MM.1S (cell line): ENCODE measurements around the gene ATP1A4.
"Not testable (repeated sequence)": the region's sequence is repeated elsewhere in the genome, so short reads cannot be mapped to it uniquely, and the experiment has no call there.

ENCODE experiments used
- DNase-seq: peaks from one replicate; pipeline ENCODE4 v3.0.0-alpha.2; 2015
- H2AFZ ChIP-seq: fragments of 300-600 bp; sonication (generic); 2 replicates; pipeline ENCODE4 v1.6.0; 2016; ENCODE audit warnings: antibody characterized with exemption, low read length
- H3F3A ChIP-seq: fragments of 300-600 bp; sonication (generic); 2 replicates; pipeline ENCODE4 v1.6.1; 2016; ENCODE audit warnings: mild to moderate bottlenecking, antibody characterized with exemption, low read length, moderate library complexity, mixed read lengths; ENCODE audit not compliant: insufficient read depth
- H3K27ac ChIP-seq: fragments of 300-600 bp; sonication (generic); 2 replicates; pipeline ENCODE4 v1.5.1; 2016; ENCODE audit warnings: mild to moderate bottlenecking, low read length
- H3K27me3 ChIP-seq: fragments of 300-600 bp; sonication (generic); replicated peaks from 2 replicates; pipeline ENCODE4 v1.6.0; 2016; ENCODE audit warnings: low read length; ENCODE audit not compliant: insufficient read depth
- H3K36me3 ChIP-seq: fragments of 300-600 bp; sonication (generic); replicated peaks from 2 replicates; pipeline ENCODE4 v1.6.1; 2016; ENCODE audit warnings: mild to moderate bottlenecking, low read length, mixed read lengths; ENCODE audit not compliant: insufficient read depth
- H3K4me1 ChIP-seq: fragments of 300-600 bp; sonication (generic); 2 replicates; pipeline ENCODE4 v1.6.1; 2016; ENCODE audit warnings: low read length, mixed read lengths
- H3K4me2 ChIP-seq: fragments of 300-600 bp; sonication (generic); 2 replicates; pipeline ENCODE4 v1.6.0; 2016; ENCODE audit warnings: low read depth, low read length
- H3K4me3 ChIP-seq: fragments of 300-600 bp; sonication (generic); 2 replicates; pipeline ENCODE4 v1.5.1; 2016; ENCODE audit warnings: low read length, mixed read lengths
- H3K79me2 ChIP-seq: fragments of 300-600 bp; sonication (generic); 2 replicates; pipeline ENCODE4 v1.6.1; 2016; ENCODE audit warnings: mixed run types, low read length, mixed read lengths
- H3K9ac ChIP-seq: fragments of 300-600 bp; sonication (generic); 2 replicates; pipeline ENCODE4 v1.6.1; 2016; ENCODE audit warnings: low read length, mixed read lengths
- H3K9me2 ChIP-seq: fragments of 300-600 bp; sonication (generic); replicated peaks from 2 replicates; pipeline ENCODE4 v1.6.1; 2016; ENCODE audit warnings: mild to moderate bottlenecking, low read length, mixed read lengths; ENCODE audit not compliant: insufficient read depth
- H3K9me3 ChIP-seq: fragments of 300-600 bp; sonication (generic); replicated peaks from 2 replicates; pipeline ENCODE4 v1.6.1; 2016; ENCODE audit warnings: mild to moderate bottlenecking, low read length, mixed read lengths; ENCODE audit not compliant: insufficient read depth
- H4K20me1 ChIP-seq: fragments of 300-600 bp; sonication (generic); 2 replicates; pipeline ENCODE4 v1.6.1; 2016; ENCODE audit warnings: mild to moderate bottlenecking, low read length, moderate library complexity, mixed read lengths; ENCODE audit not compliant: insufficient read depth
- EZH2 ChIP-seq: fragments of 300-600 bp; sonication (generic); optimal IDR thresholded peaks from 2 replicates; pipeline ENCODE3; 2017; ENCODE audit warnings: low read depth, mild to moderate bottlenecking, antibody characterized with exemption, low read length, mixed read lengths
- EZH2phosphoT487 ChIP-seq: fragments of 300-600 bp; sonication (generic); IDR thresholded peaks from 2 replicates; pipeline ENCODE4 v1.6.1; 2018; ENCODE audit warnings: antibody characterized with exemption, low read length
- TF ChIP-seq, protein P1 (sequence below): fragments of 300-600 bp; sonication (generic); IDR thresholded peaks from 2 replicates; pipeline ENCODE4 v1.5.1; 2016; ENCODE audit warnings: antibody characterized with exemption, low read length, mixed read lengths

ATP1A4 gene

DNA sequence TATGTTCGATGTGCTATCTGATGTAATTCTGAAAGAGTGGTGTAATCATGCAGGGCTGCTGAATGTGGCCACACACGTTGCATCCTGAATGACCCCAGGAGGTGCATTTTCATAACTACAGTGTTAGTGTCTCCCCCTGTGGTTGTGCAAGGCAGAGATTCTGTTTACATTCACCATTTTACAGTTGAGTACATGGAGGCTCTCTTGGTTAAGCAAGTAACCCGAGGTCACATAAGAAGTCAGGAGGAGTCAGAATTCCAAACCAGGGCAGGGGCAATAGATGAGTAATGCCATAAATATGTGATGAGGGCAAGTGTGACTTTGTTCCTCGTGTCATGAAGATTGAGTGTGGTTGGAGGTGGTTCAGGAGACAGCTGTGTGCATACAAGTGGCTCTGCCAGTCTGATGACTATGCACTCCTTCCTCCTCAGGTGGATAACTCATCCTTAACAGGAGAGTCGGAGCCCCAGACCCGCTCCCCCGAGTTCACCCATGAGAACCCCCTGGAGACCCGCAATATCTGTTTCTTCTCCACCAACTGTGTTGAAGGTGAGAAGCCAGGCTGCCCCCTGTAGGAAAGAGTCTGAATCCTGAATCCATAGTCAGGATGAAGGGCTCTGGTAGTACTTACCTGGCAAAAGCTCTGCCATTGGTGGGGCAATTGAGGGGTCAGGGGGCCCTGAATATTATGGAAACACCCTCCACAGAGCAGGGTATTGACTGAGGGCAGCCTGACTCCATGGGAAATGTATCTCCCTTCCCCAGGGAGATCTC lies 26.5 kb upstream of the ATP1A4 start:
- Histone ChIP-seq H3F3A (no peaks in the 10 kb centered on the region), H3K79me2 (no peaks in the 10 kb centered on the region), H3K4me3 (no peak overlapping the region), H3K27ac (no peak overlapping the region), H2AFZ (no peak overlapping the region), H3K4me1 (no peaks in the 10 kb centered on the region), H3K9me3 (no peaks in the 10 kb centered on the region), H4K20me1 (no peaks in the 10 kb centered on the region), H3K4me2 (no peak overlapping the region), H3K9me2 (no peaks in the 10 kb centered on the region), H3K27me3 (no peaks in the 10 kb centered on the region), H3K9ac (no peak overlapping the region), H3K36me3 (no peaks in the 10 kb centered on the region)
- TF ChIP-seq, protein P1, sequence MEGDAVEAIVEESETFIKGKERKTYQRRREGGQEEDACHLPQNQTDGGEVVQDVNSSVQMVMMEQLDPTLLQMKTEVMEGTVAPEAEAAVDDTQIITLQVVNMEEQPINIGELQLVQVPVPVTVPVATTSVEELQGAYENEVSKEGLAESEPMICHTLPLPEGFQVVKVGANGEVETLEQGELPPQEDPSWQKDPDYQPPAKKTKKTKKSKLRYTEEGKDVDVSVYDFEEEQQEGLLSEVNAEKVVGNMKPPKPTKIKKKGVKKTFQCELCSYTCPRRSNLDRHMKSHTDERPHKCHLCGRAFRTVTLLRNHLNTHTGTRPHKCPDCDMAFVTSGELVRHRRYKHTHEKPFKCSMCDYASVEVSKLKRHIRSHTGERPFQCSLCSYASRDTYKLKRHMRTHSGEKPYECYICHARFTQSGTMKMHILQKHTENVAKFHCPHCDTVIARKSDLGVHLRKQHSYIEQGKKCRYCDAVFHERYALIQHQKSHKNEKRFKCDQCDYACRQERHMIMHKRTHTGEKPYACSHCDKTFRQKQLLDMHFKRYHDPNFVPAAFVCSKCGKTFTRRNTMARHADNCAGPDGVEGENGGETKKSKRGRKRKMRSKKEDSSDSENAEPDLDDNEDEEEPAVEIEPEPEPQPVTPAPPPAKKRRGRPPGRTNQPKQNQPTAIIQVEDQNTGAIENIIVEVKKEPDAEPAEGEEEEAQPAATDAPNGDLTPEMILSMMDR: 0 out of 2 replicates have a peak, but pooled peaks have one; percentile 2
- TF ChIP-seq EZH2: no peak
- no peak for DNase-seq

DNA sequence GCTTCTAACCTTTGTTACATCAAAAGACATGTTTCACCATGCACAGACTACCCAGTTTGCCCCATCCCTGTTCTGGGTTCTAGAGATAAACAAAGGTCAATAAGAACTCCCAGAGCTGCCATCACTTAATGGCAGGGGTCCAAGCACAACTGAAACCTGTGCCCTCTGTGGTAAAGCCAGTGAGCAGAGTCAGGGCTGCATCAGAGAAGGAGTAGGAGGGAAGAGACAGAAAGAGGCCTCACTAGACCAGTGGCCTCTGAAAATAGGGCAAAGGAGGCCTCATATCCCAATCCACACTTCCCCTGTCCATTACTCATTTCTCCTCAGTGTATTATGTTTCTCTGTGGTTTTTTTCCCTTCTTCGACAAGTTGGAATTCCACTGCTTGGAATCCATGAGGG lies 25.7 kb upstream of the ATP1A4 start:
- H3K9me3 ChIP-seq: no peaks in the 10 kb centered on the region
- H3K4me3 ChIP-seq: no peak overlapping the region
- no peak overlapping the region for H3K4me2 ChIP-seq
- H3F3A ChIP-seq: no peaks in the 10 kb centered on the region
- no peak overlapping the region for H3K9ac ChIP-seq
- TF ChIP-seq, protein P1: no peak
- no peak for TF ChIP-seq EZH2phosphoT487
- no peak for TF ChIP-seq EZH2
- no peaks in the 10 kb centered on the region for H3K9me2 ChIP-seq
- no peaks in the 10 kb centered on the region for H3K27me3 ChIP-seq
- no peak overlapping the region for H2AFZ ChIP-seq
- no peak for DNase-seq
- H3K36me3 ChIP-seq: no peaks in the 10 kb centered on the region
- H3K79me2 ChIP-seq: no peaks in the 10 kb centered on the region
- H3K4me1 ChIP-seq: no peaks in the 10 kb centered on the region
- H3K27ac ChIP-seq: no peak overlapping the region
- no peaks in the 10 kb centered on the region for H4K20me1 ChIP-seq

DNA sequence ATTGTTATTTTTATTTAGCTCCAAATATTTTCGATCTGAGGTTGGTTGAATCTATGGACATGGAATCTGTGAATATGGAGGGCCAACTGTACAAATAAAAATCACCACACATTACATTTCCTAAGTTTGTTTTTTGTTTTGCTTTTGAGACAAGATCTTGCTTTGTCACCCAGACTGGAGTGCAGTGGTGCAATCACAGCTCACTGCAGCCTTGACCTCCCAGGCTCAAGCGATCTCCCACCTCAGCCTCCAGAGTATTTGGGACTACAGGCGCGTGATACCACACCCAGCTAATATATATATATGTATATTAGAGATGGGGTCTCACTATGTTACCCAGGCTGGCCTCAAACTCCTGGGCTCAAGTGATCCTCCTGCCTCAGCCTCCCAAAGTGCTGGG lies 25.1 kb upstream of the ATP1A4 start:
- H3K79me2 ChIP-seq, H3F3A ChIP-seq, H3K9ac ChIP-seq, H3K4me2 ChIP-seq, H4K20me1 ChIP-seq, DNase-seq, H3K27ac ChIP-seq, H3K36me3 ChIP-seq, H3K4me1 ChIP-seq, H3K9me3 ChIP-seq, H3K9me2 ChIP-seq, H3K27me3 ChIP-seq, H3K4me3 ChIP-seq, H2AFZ ChIP-seq: not testable (repeated sequence)

DNA sequence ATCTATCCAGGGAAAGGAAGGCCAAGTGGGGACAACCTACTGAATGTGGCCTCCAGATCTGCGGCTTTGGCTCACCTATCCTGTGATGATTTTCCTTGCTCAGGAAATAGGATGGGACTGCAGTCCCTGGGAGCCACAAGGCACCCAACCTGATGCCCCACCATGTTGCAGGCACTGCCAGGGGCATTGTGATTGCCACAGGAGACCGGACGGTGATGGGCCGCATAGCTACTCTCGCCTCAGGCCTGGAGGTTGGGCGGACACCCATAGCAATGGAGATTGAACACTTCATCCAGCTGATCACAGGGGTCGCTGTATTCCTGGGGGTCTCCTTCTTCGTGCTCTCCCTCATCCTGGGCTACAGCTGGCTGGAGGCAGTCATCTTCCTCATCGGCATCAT lies 24.0 kb upstream of the ATP1A4 start:
- no peaks in the 10 kb centered on the region for H3K9me3 ChIP-seq
- H2AFZ ChIP-seq: no peak overlapping the region
- TF ChIP-seq EZH2 (no peak), EZH2phosphoT487 (no peak)
- TF ChIP-seq, protein P1: no peak
- H3K4me3 ChIP-seq: no peak overlapping the region
- no peak overlapping the region for H3K27ac ChIP-seq
- H3K36me3 ChIP-seq: no peaks in the 10 kb centered on the region
- H3F3A ChIP-seq: no peaks in the 10 kb centered on the region
- H3K27me3 ChIP-seq: no peaks in the 10 kb centered on the region
- no peak for DNase-seq
- H4K20me1 ChIP-seq: no peaks in the 10 kb centered on the region
- H3K4me2 ChIP-seq: no peak overlapping the region; the same call in 1 of the 2 replicates
- no peaks in the 10 kb centered on the region for H3K9me2 ChIP-seq
- H3K79me2 ChIP-seq: no peaks in the 10 kb centered on the region
- H3K4me1 ChIP-seq: no peaks in the 10 kb centered on the region
- H3K9ac ChIP-seq: no peak overlapping the region
